H1 (cell line): ENCODE data around the gene ZNF48. TPM values are rescaled to one million over a fixed set of nuclear protein-coding genes. Genes with fewer than 3 reads are reported as not detected.

Experiments
- CEBPB ChIP-seq: IDR thresholded peaks from 2 replicates; pipeline ENCODE4 v1.6.1; 2012; ENCODE audit warnings: low read depth, low read length
- CTBP2 ChIP-seq: IDR thresholded peaks from 2 replicates; pipeline ENCODE4 v1.7.0; 2011; ENCODE audit warnings: borderline replicate concordance, mild to moderate bottlenecking, moderate library complexity, mixed read lengths, low read length; ENCODE audit not compliant: insufficient read depth, insufficient read length
- EP300 ChIP-seq, 2 experiments: IDR thresholded peaks; 1 replicate in 1 of 2; 2 replicates in 1 of 2; pipeline ENCODE4 v1.6.1; 2011 to 2012; ENCODE audit warnings: low read depth in 2 of 2, low read length in 2 of 2, mild to moderate bottlenecking in 2 of 2, borderline replicate concordance in 1 of 2, inconsistent platforms in 1 of 2, moderate library complexity in 1 of 2
- EZH2 ChIP-seq: fragments of 200-600 bp; sonication (generic); IDR thresholded peaks from 2 replicates; pipeline ENCODE4 v1.7.1; 2012; ENCODE audit warnings: low read depth, mild to moderate bottlenecking, moderate library complexity, low read length, inconsistent platforms; ENCODE audit not compliant: severe bottlenecking
- JUND ChIP-seq: IDR thresholded peaks from 2 replicates; pipeline ENCODE4 v1.6.1; 2011; ENCODE audit warnings: mild to moderate bottlenecking, improper control_type of control experiment, low read length
- KDM1A ChIP-seq: fragments of 200-600, 300-600 bp; sonication (generic); IDR thresholded peaks from 2 replicates; pipeline ENCODE4 v1.7.1; 2016; ENCODE audit warnings: mild to moderate bottlenecking, low read length, borderline replicate concordance
- NRF1 ChIP-seq: IDR thresholded peaks from 2 replicates; pipeline ENCODE4 v1.6.1; 2011; ENCODE audit warnings: mild to moderate bottlenecking, low read depth, low read length, improper control_type of control experiment
- PHF8 ChIP-seq: fragments of 200-600 bp; sonication (generic); conservative IDR thresholded peaks from 2 replicates; pipeline ENCODE4 v1.7.1; 2012; ENCODE audit warnings: low read depth, mild to moderate bottlenecking, inconsistent platforms, low read length, moderate library complexity
- POLR2A ChIP-seq, 2 experiments: IDR thresholded peaks; 1 replicate in 1 of 2; 2 replicates in 1 of 2; pipeline ENCODE4 v1.6.1; 2011; ENCODE audit warnings: low read depth in 2 of 2, low read length in 2 of 2, mild to moderate bottlenecking in 2 of 2; ENCODE audit errors: control extremely low read depth in 1 of 2
- RAD21 ChIP-seq, 2 experiments: IDR thresholded peaks in 1 of 2; conservative IDR thresholded peaks in 1 of 2; 2 replicates each; pipeline ENCODE4 v1.6.1; 2011; ENCODE audit warnings: low read depth in 2 of 2, low read length in 2 of 2, improper control_type of control experiment in 1 of 2, inconsistent platforms in 1 of 2, mild to moderate bottlenecking in 1 of 2, moderate library complexity in 1 of 2
- SIRT6 ChIP-seq: IDR thresholded peaks from one replicate; pipeline ENCODE4 v1.7.1; 2012; ENCODE audit warnings: low read length, inconsistent platforms
- SP4 ChIP-seq: IDR thresholded peaks from 2 replicates; pipeline ENCODE4 v1.6.1; 2012; ENCODE audit warnings: low read length, inconsistent platforms
- TCF12 ChIP-seq: IDR thresholded peaks from 2 replicates; pipeline ENCODE4 v1.6.1; 2011; ENCODE audit warnings: low read depth, mild to moderate bottlenecking, low read length
- ZNF274 ChIP-seq: IDR thresholded peaks from 2 replicates; pipeline ENCODE4 v1.7.0; 2012; ENCODE audit warnings: low read length, borderline replicate concordance; ENCODE audit errors: extremely low read depth
- polyA plus RNA-seq, 7 experiments: library from polyadenylated mRNA; depleted of rRNA in 3 of 7; stranded (reverse) in 5 of 7; unstranded in 2 of 7; fragments of >200 nt in 5 of 7; fragments of 200-250 nt in 2 of 7; gene quantifications; 1 replicate in 5 of 7; 2 replicates in 1 of 7; 4 replicates in 1 of 7; pipeline versions ENCODE4 v1.2.1 to v1.2.3, GENCODE V29; 2011 to 2013; ENCODE audit warnings: missing spikeins in 2 of 7, mixed read lengths in 2 of 7
- total RNA-seq: library from RNA; stranded (reverse); fragmentation: NEBNext Ultra II Directional; extraction: Animal tissue kit (Norgen Biotek cat#: 25700); gene quantifications from 2 replicates; pipeline ENCODE4 v1.2.1, GENCODE V29; 2021

ZNF48 gene
- total and polyA plus RNA-seq, 2 of the 8 experiments (the other 6 are each of a cell fraction or from before 2014, with no cell fraction given): 30.4 to 41.2 TPM

- no peak; the same call in 1 of the 2 replicates for TF ChIP-seq SP4
- no peak for TF ChIP-seq EZH2
- TF ChIP-seq TCF12: no peak
- peak; percentile 89 for TF ChIP-seq NRF1
- 0 out of 2 replicates have a peak, but pooled peaks have one; percentile 35 for TF ChIP-seq PHF8
- no peak for TF ChIP-seq CTBP2
- no peak for TF ChIP-seq EP300 (IDR thresholded peaks at IDR 0.05; ENCODE audit: borderline replicate concordance in 1 of 2, low read depth in 2 of 2, low read length in 2 of 2)
- TF ChIP-seq POLR2A (IDR thresholded peaks at IDR 0.05; ENCODE audit: control extremely low read depth in 1 of 2, low read depth in 2 of 2, low read length in 2 of 2): no peak
- no peak for TF ChIP-seq ZNF274
- no peak for TF ChIP-seq RAD21 (IDR thresholded peaks at IDR 0.05 in 1 of 2, conservative IDR thresholded peaks at IDR 0.05 in 1 of 2; ENCODE audit: low read depth in 2 of 2, low read length in 2 of 2)
- TF ChIP-seq CEBPB: no peak
- no peak for TF ChIP-seq JUND
- TF ChIP-seq SIRT6: no peak
- TF ChIP-seq KDM1A: no peak
- TF ChIP-seq, all 59 proteins: peak for 10
Observed at GRCh38 chr16:30370456-30371247, 24.6 kb upstream of the ZNF48 start, which contains the start of gene TBC1D10B (continued).
